ENCODE results near the gene GPR162. TPM values are rescaled to one million over a fixed set of nuclear protein-coding genes. Genes with fewer than 3 reads are reported as not detected.
A peak's percentile ranks its signal among the peaks of the same experiment; 100 is the strongest.

The GPR162 gene
- total RNA-seq: 1 to 10 TPM in 1 of 3 donors, under 1 TPM in 2; 0.39 to 2.1 (median 0.68) TPM
- 1.0 TPM for total RNA-seq (2013)

- H3K27ac Mint-ChIP-seq: no peak within 1 kb of the TSS
- H3K4me3 ChIP-seq (ENCODE audit: low read length): no peak within 1 kb of the TSS
Measured at GRCh38 chr12:6821591-6822425, at the start of gene GPR162. Gene GPR162 (plus strand): TSS chr12:6821821. CDS start chr12:6823899, 2,078 bp downstream.

GRCh38 chr12:6772331-6772695, 49.3 kb upstream of the GPR162 start, which contains the start of gene LAG3:
Gene LAG3 (plus strand): TSS chr12:6772520. CDS start chr12:6772853, 333 bp downstream.
- peak in 1 of 2 donors; percentile 58 for DNase-seq

More at GRCh38 chr12:6821591-6822425, at the start of gene GPR162:
- H3K36me3 ChIP-seq (ENCODE audit: control insufficient read depth, insufficient read depth, low read length): no peaks in the 10 kb centered on the region
- Mint-ChIP-seq H3K4me3 (peak within 1 kb of the TSS; percentile 39), H3K36me3 (no peaks in the 10 kb centered on the region), H3K27me3 (ENCODE audit: low read depth in 2 of 2) (peaks cover 36 to 54% of the 10 kb centered on the region in 2 donors), H3K4me1 (peaks cover 0 to 15% of the 10 kb centered on the region in 2 donors), H3K9me3 (no peaks in the 10 kb centered on the region)
- WGBS (ENCODE audit: insufficient coverage): 2% methylated on average over 25 of the region's 28 CpGs
- TF ChIP-seq CTCF (IDR thresholded peaks at IDR 0.05): no peak
- DNase-seq (peak in 1 of 2 donors; percentile 33), ATAC-seq (no peak)
- H3K4me1 ChIP-seq (ENCODE audit: control insufficient read depth, insufficient read depth, low read length): peaks cover 14% of the 10 kb centered on the region
- no peaks in the 10 kb centered on the region for H3K9me3 ChIP-seq (ENCODE audit: control insufficient read depth, insufficient read depth, low read length)
- H3K27me3 ChIP-seq (ENCODE audit: control insufficient read depth, insufficient read depth, low read length): peaks cover 28% of the 10 kb centered on the region
- intact Hi-C loops (cut with micrococcal nuclease): no loop called here
- H3K27ac ChIP-seq (ENCODE audit: low read length): no peak within 1 kb of the TSS

GRCh38 chr12:6772726-6773589, 48.7 kb upstream of the GPR162 start:
- 57% methylated on average over 21 of the region's 21 CpGs for WGBS (ENCODE audit: insufficient coverage)
- no peak for TF ChIP-seq CTCF (IDR thresholded peaks at IDR 0.05)
- no peaks in the 10 kb centered on the region for H3K36me3 ChIP-seq (ENCODE audit: control insufficient read depth, insufficient read depth, low read length)
- H3K27ac ChIP-seq (ENCODE audit: low read length): peak overlapping the region; percentile 13
- H3K4me3 ChIP-seq (ENCODE audit: low read length): peak overlapping the region; percentile 17
- H3K9me3 ChIP-seq (ENCODE audit: control insufficient read depth, insufficient read depth, low read length): no peaks in the 10 kb centered on the region
- H3K27ac Mint-ChIP-seq: no peak overlapping the region
- peaks cover 40% of the 10 kb centered on the region for H3K4me1 ChIP-seq (ENCODE audit: control insufficient read depth, insufficient read depth, low read length)
- H3K4me3 Mint-ChIP-seq: peak overlapping the region; percentile 47
- intact Hi-C loops (cut with micrococcal nuclease): no loop called here
- DNase-seq (no peak), ATAC-seq (no peak)
- no peaks in the 10 kb centered on the region for H3K9me3 Mint-ChIP-seq
- peaks cover 16% of the 10 kb centered on the region for H3K27me3 ChIP-seq (ENCODE audit: control insufficient read depth, insufficient read depth, low read length)
- no peaks in the 10 kb centered on the region for H3K36me3 Mint-ChIP-seq
- peaks cover 71 to 73% of the 10 kb centered on the region in 2 donors for H3K27me3 Mint-ChIP-seq (ENCODE audit: low read depth in 2 of 2)
- H3K4me1 Mint-ChIP-seq: peaks cover 7 to 20% of the 10 kb centered on the region in 2 donors

More at GRCh38 chr12:6772331-6772695, 49.3 kb upstream of the GPR162 start, which contains the start of gene LAG3:
- Histone ChIP-seq H3K9me3 (ENCODE audit: control insufficient read depth, insufficient read depth, low read length) (no peaks in the 10 kb centered on the region), H3K27me3 (ENCODE audit: control insufficient read depth, insufficient read depth, low read length) (peaks cover 20% of the 10 kb centered on the region), H3K36me3 (ENCODE audit: control insufficient read depth, insufficient read depth, low read length) (no peaks in the 10 kb centered on the region), H3K4me3 (ENCODE audit: low read length) (peak within 1 kb of the TSS; percentile 17), H3K27ac (ENCODE audit: low read length) (peak within 1 kb of the TSS; percentile 13), H3K4me1 (ENCODE audit: control insufficient read depth, insufficient read depth, low read length) (peaks cover 46% of the 10 kb centered on the region)
- WGBS (ENCODE audit: insufficient coverage): 12% methylated on average over 15 of the region's 15 CpGs
- Mint-ChIP-seq H3K27me3 (ENCODE audit: low read depth in 2 of 2) (peaks cover 71 to 72% of the 10 kb centered on the region in 2 donors), H3K4me1 (peaks cover 13 to 20% of the 10 kb centered on the region in 2 donors), H3K4me3 (peak within 1 kb of the TSS; percentile 47), H3K9me3 (no peaks in the 10 kb centered on the region), H3K36me3 (no peaks in the 10 kb centered on the region), H3K27ac (no peak within 1 kb of the TSS)
- peak in 1 of 3 donors; percentile 31 for ATAC-seq
- intact Hi-C loops (cut with micrococcal nuclease): no loop called here
- no peak for TF ChIP-seq CTCF (IDR thresholded peaks at IDR 0.05)
